ENCODE data around the gene USHBP1.

The USHBP1 gene

DNA sequence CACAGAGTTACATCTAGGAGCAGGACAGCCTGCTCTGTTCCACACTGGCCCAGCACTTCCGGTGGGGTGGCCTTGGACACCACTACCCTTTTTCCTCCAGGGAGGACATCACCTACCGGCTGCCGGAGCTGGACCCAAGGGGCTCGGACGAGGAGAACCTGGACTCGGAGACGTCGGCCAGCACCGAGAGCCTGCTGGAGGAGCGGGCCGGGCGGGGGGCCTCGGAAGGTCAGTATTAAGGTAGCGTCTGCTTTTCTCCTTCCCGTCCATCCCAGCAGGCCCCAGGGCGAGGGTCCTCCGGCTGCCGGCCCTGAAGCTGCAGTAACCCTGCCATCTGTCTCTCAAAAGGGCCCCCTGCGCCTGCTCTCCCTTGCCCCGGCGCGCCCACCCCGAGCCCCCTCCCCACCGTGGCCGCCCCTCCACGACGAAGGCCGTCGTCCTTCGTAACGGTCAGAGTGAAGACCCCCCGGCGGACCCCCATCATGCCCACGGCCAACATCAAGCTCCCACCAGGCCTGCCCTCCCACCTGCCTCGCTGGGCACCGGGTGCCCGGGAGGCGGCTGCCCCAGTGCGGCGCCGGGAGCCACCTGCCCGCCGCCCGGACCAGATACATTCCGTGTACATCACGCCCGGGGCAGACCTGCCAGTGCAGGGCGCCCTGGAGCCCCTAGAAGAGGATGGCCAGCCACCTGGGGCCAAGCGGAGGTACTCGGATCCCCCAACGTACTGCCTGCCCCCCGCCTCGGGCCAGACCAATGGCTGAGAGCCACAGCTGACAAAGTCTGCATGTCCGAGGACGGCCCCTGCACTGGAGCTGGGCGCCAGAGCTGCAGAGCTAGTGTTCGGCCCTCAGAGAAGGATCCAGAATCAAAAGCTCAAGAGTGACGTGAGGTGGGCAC, 52.7 kb downstream of the USHBP1 start:
- DNase-seq = no peak

- DNase-seq = no peak
These were observed 54.2 kb downstream of the USHBP1 start for GRCh38 chr19:17210296-17210695.

- no peak for DNase-seq
These were observed 55.2 kb downstream of the USHBP1 start for GRCh38 chr19:17209126-17210036.

DNA sequence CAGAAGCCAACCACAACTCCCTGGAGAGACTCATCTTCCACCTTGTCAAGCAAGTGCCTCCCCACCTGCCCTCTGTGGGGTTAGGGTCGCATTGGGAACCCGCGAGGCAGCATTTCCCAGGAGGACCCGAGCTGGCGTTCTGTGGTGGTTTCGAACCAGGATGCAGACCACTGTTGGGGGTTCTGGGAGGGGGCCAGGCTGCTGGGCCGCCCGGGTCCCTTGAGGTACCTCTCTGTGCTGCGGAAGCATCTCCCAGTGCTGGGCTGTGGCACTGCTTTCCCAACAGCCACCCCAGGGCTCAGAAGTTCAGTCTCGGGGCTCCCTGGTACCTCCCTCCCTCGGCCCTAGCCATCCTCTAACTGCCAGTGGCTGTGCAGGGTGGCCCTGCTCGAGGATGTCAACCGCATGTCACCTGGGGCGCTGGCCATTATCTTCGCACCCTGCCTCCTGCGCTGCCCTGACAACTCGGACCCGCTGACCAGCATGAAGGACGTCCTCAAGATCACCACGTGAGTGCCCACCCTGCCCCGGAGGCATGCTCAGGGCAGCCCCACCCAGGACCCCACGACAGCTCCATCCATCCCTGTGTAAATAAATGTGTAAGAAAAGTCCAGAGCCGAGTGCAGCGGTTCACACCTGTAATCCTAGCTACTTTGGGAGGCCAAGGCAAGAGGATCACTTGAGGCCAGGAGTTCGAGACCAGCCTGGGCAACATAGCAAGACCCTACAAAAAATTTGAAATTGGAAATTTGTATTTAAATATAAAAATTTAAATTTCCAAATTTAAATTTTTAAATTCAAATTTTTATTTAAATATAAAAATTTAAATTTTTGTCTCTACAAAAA, 57.6 kb downstream of the USHBP1 start:
- no peak for DNase-seq

DNA sequence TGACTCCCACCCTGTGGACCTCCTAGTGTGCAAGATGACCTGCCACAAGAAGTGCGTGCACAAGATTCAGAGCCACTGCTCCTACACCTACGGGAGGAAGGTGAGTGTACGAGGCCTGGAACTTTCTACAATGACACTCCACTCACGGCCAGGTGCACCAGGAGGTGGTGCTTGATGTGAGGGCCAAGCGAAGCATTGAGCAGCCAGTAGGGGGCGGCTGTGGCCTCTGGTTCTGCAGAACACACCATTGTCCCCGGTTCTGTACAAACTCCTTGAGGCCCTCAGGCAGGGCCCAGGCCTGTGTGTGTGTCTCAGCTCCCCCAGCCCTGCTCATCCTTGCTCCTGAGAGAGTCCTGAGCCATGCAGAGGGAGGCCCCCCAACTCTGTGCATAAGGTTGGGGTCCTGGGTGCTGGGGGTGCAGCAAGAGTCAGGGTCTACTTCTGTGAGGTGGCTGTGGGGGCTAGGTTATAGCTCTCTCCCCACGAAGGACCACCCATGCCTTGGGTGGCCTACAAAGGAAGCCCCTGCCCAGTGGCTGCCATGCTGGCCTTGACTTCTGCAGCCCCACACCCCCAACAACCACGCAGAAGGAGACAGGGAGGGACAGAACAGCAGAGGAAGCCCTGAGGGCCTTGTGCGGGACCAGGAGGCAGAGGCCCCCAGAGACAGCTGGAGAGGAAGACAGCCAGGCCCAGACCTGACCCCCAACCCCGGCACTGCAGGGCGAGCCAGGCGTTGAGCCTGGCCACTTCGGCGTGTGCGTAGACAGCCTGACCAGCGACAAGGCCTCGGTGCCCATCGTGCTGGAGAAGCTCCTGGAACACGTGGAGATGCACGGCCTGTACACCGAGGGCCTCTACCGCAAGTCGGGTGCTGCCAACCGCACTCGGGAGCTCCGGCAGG, 59.1 kb downstream of the USHBP1 start:
- DNase-seq = peak in 3 of 4 experiments; percentile 21 to 65 (median 65)

GRCh38 chr19:17202713-17203112, 61.8 kb downstream of the USHBP1 start:
- no peak for DNase-seq

DNA sequence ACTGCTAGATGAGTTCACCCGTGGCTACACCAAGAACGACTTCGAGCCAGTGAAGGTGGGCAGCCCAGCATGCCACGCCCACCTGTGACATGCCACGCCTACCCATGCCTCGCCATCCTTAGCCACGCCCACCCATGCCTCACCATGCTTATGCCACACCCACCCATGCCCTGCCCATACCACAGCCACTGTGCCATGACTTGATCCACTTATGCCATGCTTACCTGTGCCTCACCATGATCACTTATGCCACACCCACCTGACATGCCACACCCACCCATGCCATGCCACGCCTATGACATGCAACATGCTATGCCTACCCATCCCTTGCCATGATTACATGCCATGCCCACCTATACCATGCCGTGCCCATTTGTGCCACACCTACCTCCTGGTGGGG, 62.3 kb downstream of the USHBP1 start:
- DNase-seq = no peak

- DNase-seq = no peak
These were observed 64.0 kb downstream of the USHBP1 start for GRCh38 chr19:17200408-17201079.

Data from activated naive CD4-positive, alpha-beta T cell (primary cell).